Heart left ventricle (tissue), 16 donors: ENCODE data around the gene CAMTA1. TPM values are rescaled to one million over a fixed set of nuclear protein-coding genes. Genes with fewer than 3 reads are reported as not detected.
A peak's percentile ranks its signal among the peaks of the same experiment; 100 is the strongest.

Experiments used
- ATAC-seq, 4 donors: fragments of 200-7000 bp; cut with Tn5 transposase; one replicate each; pipeline ENCODE4 v1.9.1; 2020 to 2022; ENCODE audit warnings: moderate library complexity in 4 of 4, mild to moderate bottlenecking in 3 of 4, moderate number of reproducible peaks in 1 of 4
- DNase-seq, 5 donors: peaks; one replicate each; pipeline ENCODE4 v3.0.0-alpha.2; 2020
- H3K27ac ChIP-seq, 12 donors: fragments of 200-600 bp; sonication (generic) in 4 of 12; one replicate each; pipeline versions ENCODE4 v1.5.0 to v1.8.0; 2016 to 2022; ENCODE audit warnings: mild to moderate bottlenecking in 2 of 12
- H3K27me3 ChIP-seq, 9 donors: fragments of 200-600 bp; sonication (generic) in 2 of 9; one replicate each; pipeline versions ENCODE4 v1.5.1 to v1.8.0; 2016 to 2022; ENCODE audit warnings: mild to moderate bottlenecking in 3 of 9
- H3K36me3 ChIP-seq, 9 donors: fragments of 200-600 bp; sonication (generic) in 2 of 9; one replicate each; pipeline versions ENCODE4 v1.5.0 to v1.8.0; 2018 to 2022; ENCODE audit warnings: mild to moderate bottlenecking in 2 of 9
- H3K4me1 ChIP-seq, 12 donors: fragments of 200-600 bp; sonication (generic) in 4 of 12; one replicate each; pipeline versions ENCODE4 v1.5.0 to v1.8.0; 2016 to 2022; ENCODE audit warnings: mild to moderate bottlenecking in 3 of 12
- H3K4me3 ChIP-seq, 12 donors: fragments of 200-600 bp; sonication (generic) in 4 of 12; one replicate each; pipeline versions ENCODE4 v1.5.0 to v1.8.0; 2017 to 2022; ENCODE audit warnings: mild to moderate bottlenecking in 9 of 12, moderate library complexity in 4 of 12
- H3K9me3 ChIP-seq, 12 donors: fragments of 200-600 bp; sonication (generic) in 4 of 12; one replicate each; pipeline versions ENCODE4 v1.5.0 to v1.8.0; 2016 to 2022; ENCODE audit warnings: mild to moderate bottlenecking in 1 of 12
- CTCF ChIP-seq, 12 donors: fragments of 200-600 bp; sonication (generic) in 4 of 12; IDR thresholded peaks; one replicate each; pipeline versions ENCODE4 v1.5.0 to v1.8.0; 2018 to 2022; ENCODE audit warnings: antibody characterized with exemption in 12 of 12, mild to moderate bottlenecking in 5 of 12
- POLR2A ChIP-seq, 2 donors: fragments of 450-650 bp; IDR thresholded peaks; one replicate each; pipeline ENCODE4 v1.6.1; 2017; ENCODE audit warnings: antibody characterized with exemption in 2 of 2, mild to moderate bottlenecking in 2 of 2, moderate library complexity in 2 of 2
- WGBS, 4 donors: extraction: QIAGEN DNeasy Blood & Tissue Kit in 2 of 4; methylation state at CpG; one replicate each; pipeline versions ENCODE4 v1.1.5 to v1.1.7; 2013 to 2018; 5-methylcytosine and 5-hydroxymethylcytosine counted together
- intact Hi-C, 10 donors: fragments of 100-400 bp; cut with DNase I; formaldehyde crosslinking; loops; one replicate each; pipeline versions ENCODE4 v1.11.1 to v1.14.2; 2022
- polyA plus RNA-seq, 2 donors: library from polyadenylated mRNA; stranded (reverse); fragments of 200-250 nt; gene quantifications; one replicate each; pipeline ENCODE4 v1.2.3, GENCODE V29; 2013
- total RNA-seq, 9 donors: library from RNA; depleted of rRNA in 2 of 9; stranded (reverse); fragments of >200 nt in 2 of 9; fragmentation: NEBNext Ultra II Directional in 3 of 9; extraction: Animal tissue kit (Norgen Biotek cat#: 25700) in 3 of 9; gene quantifications; one replicate each; pipeline versions ENCODE4 v1.1.0 to v1.2.4, GENCODE V29; 2016 to 2023
- donor health status: ischemic (EF 13 %, LVEDD 7.1; RV severe dilation, severe dysfunction).
- donor health status: healthy with polysubstance abuse.
- donor health status: DM: no; HTN: yes; CAD: no.
- donor health status: DM: no; HTN: no; CAD: no.
- donor health status: ischemic (EF 25% LVEDD 6.9; RV normal size, moderate dysfunction).
- donor health status: ischemic (EF 25% LVEDD 5.7; RV mildly dilated, moderate dysfunction).
- donor health status: healthy.
- donor health status: DM: yes; HTN: yes; CAD: no.
- donor health status: ischemic (EF 35%, LVEDD 5.7; RV mildly dilated, moderate dysfunction).
- donor health status: nonischemic (EF 11% LVEDD 7.7; RV severe dilation, severe dysfunction).
- donor health status: DM: yes; HTN: yes; CAD: no.
- donor health status: PGD.
- donor health status: ischemic (EF 29% LVEDD 5.4; RV normal size, mild dysfunction).
- donor health status: nonischemic (EF 23%, LVEDD 6.1; RV moderate dilation, normal function).

The CAMTA1 gene
- total and polyA plus RNA-seq, 11 donors: 114 to 303 (median 137) TPM

GRCh38 chr1:7422966-7423365 lies 637.7 kb downstream of the CAMTA1 start:
- peaks cover 0 to 1% (median 0%) of the 10 kb centered on the region in 12 donors for H3K9me3 ChIP-seq
- TF ChIP-seq CTCF (IDR thresholded peaks at IDR 0.05): no peak
- no peak for TF ChIP-seq POLR2A (IDR thresholded peaks at IDR 0.05)
- DNase-seq (peak in 2 of 5 donors; percentile 16 to 28), ATAC-seq (no peak)
- WGBS, 4 donors: 81 to 97% (median 84%) methylated on average over 8 to 9 of the region's 9 CpGs
- H3K27me3 ChIP-seq: no peaks in the 10 kb centered on the region
- no peak overlapping the region for H3K4me3 ChIP-seq
- H3K4me1 ChIP-seq: peaks cover 0 to 7% (median 0%) of the 10 kb centered on the region in 12 donors
- H3K36me3 ChIP-seq: no peaks in the 10 kb centered on the region
- H3K27ac ChIP-seq: no peak overlapping the region
- intact Hi-C loops: no loop called here

- no peaks in the 10 kb centered on the region for H3K27me3 ChIP-seq
- H3K4me1 ChIP-seq: peaks cover 0 to 7% (median 0%) of the 10 kb centered on the region in 12 donors
- H3K4me3 ChIP-seq: no peak overlapping the region
- intact Hi-C loops: no loop called here
- 75 to 79% (median 76%) methylated on average over 9 of the region's 9 CpGs for WGBS, 4 donors
- H3K27ac ChIP-seq: no peak overlapping the region
- no peaks in the 10 kb centered on the region for H3K9me3 ChIP-seq
- TF ChIP-seq POLR2A (IDR thresholded peaks at IDR 0.05): no peak
- TF ChIP-seq CTCF (IDR thresholded peaks at IDR 0.05): no peak
- H3K36me3 ChIP-seq: no peaks in the 10 kb centered on the region
- ATAC-seq: no peak
- DNase-seq: peak in 2 of 5 donors; percentile 17 to 24
These were observed 639.2 kb downstream of the CAMTA1 start for GRCh38 chr1:7424352-7424890.

- no peaks in the 10 kb centered on the region for H3K36me3 ChIP-seq
- no peak for TF ChIP-seq CTCF (IDR thresholded peaks at IDR 0.05)
- TF ChIP-seq POLR2A (IDR thresholded peaks at IDR 0.05): no peak
- peak in 2 of 5 donors; percentile 7 to 15 for DNase-seq
- intact Hi-C loops: no loop called here
- no peaks in the 10 kb centered on the region for H3K9me3 ChIP-seq
- no peak for ATAC-seq
- H3K4me1 ChIP-seq: peaks cover 0 to 7% (median 0%) of the 10 kb centered on the region in 12 donors
- no peak overlapping the region for H3K27ac ChIP-seq
- no peaks in the 10 kb centered on the region for H3K27me3 ChIP-seq
- 94 to 98% (median 97%) methylated on average over 5 to 6 of the region's 6 CpGs for WGBS, 4 donors
- H3K4me3 ChIP-seq: no peak overlapping the region
These were observed 640.0 kb downstream of the CAMTA1 start for GRCh38 chr1:7425229-7425628.

GRCh38 chr1:7425771-7426170 lies 640.5 kb downstream of the CAMTA1 start:
- Histone ChIP-seq H3K4me3 (no peak overlapping the region), H3K9me3 (no peaks in the 10 kb centered on the region), H3K4me1 (peaks cover 0 to 7% (median 0%) of the 10 kb centered on the region in 12 donors), H3K36me3 (no peaks in the 10 kb centered on the region), H3K27me3 (no peaks in the 10 kb centered on the region), H3K27ac (no peak overlapping the region)
- WGBS, 4 donors: 95 to 97% (median 96%) methylated on average over 3 of the region's 3 CpGs
- ATAC-seq (no peak), DNase-seq (peak in 1 of 5 donors; percentile 28)
- no peak for TF ChIP-seq CTCF (IDR thresholded peaks at IDR 0.05)
- no peak for TF ChIP-seq POLR2A (IDR thresholded peaks at IDR 0.05)
- intact Hi-C loops: no loop called here
